ENCODE data around the gene ASL. TPM values are rescaled to one million over a fixed set of nuclear protein-coding genes. Genes with fewer than 3 reads are reported as not detected.

The ASL gene
- polyA plus RNA-seq, 3 donors: 29.7 to 51.6 (median 35.9) TPM

DNA sequence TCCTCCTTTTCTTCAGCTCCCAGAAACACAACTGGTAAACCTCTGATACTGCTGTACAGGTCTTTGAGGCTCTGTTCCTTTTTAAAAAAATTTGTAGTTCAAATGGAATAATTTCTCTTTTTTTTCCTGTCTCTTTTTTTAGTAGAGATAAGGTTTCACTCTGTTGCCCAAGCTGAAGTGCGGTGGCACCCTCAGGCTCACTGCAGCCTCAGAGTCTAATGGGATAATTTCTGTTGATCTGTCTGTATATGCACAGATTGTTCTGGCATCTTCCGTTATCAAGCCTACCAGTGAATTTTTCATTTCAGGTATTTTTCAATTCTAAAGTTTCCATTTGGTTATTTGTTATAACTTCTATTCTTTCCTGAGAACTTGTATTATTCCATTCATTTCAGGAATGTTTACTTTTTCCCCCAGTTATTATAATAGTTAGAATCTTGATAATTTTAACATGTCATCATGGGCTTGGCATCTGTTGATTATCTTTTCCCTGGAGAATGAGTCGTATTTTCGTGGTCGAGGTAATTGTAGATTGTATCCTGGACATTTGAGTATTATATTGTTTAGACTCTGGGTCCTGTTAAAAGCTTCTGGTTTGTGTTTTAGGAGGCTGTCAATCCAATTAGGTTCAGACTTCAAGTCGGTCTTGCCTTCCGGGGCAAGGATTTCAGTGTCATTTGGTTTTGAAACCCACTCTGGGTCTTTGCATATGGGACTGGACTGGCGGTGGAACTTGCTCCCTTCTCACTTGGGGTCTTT, 63.6 kb downstream of the ASL start:
- Histone ChIP-seq H3K4me1 (ENCODE audit: control insufficient read depth in 1 of 2, insufficient read depth in 2 of 2, low read length in 2 of 2) (no peaks in the 10 kb centered on the region), H3K36me3 (replicated peaks in 1 of 2; ENCODE audit: control insufficient read depth in 1 of 2, insufficient read depth in 2 of 2, low read length in 2 of 2) (peaks cover 84 to 94% of the 10 kb centered on the region in 2 donors), H2AFZ (ENCODE audit: insufficient read depth, low read depth, low read length, poor library complexity, severe bottlenecking) (no peak overlapping the region), H3K27ac (ENCODE audit: low read depth in 1 of 2, low read length in 2 of 2) (peak overlapping the region in 1 of 2 donors; percentile 26), H3K9me3 (replicated peaks in 1 of 2; ENCODE audit: control insufficient read depth in 1 of 2, insufficient read depth in 1 of 2, low read length in 2 of 2) (no peaks in the 10 kb centered on the region), H3K4me2 (replicated peaks; ENCODE audit: extremely low read depth, low read length, poor library complexity, severe bottlenecking) (no peak overlapping the region), H3K79me2 (ENCODE audit: insufficient read depth, low read length) (peaks cover 29% of the 10 kb centered on the region), H4K20me1 (ENCODE audit: insufficient read depth, low read length) (peaks cover 44% of the 10 kb centered on the region), H3K27me3 (ENCODE audit: control insufficient read depth in 2 of 2, insufficient read depth in 2 of 2, low read length in 2 of 2) (no peaks in the 10 kb centered on the region), H3K9ac (ENCODE audit: insufficient read depth, low read length, poor library complexity, severe bottlenecking) (no peak overlapping the region), H3K4me3 (replicated peaks in 1 of 3; ENCODE audit: low read depth in 2 of 3, low read length in 3 of 3) (no peak overlapping the region)
- Mint-ChIP-seq H3K27me3 (ENCODE audit: low read depth in 3 of 3) (peaks cover 0 to 1% (median 0%) of the 10 kb centered on the region in 3 donors), H3K4me1 (no peaks in the 10 kb centered on the region), H3K36me3 (peaks cover 83 to 95% of the 10 kb centered on the region in 2 donors), H3K27ac (peak overlapping the region in 3 of 7 donors; percentile 5 to 74 (median 51)), H3K9me3 (no peaks in the 10 kb centered on the region), H3K4me3 (no peak overlapping the region)
- intact Hi-C loops (cut with micrococcal nuclease): no loop called here
- TF ChIP-seq, protein P1, sequence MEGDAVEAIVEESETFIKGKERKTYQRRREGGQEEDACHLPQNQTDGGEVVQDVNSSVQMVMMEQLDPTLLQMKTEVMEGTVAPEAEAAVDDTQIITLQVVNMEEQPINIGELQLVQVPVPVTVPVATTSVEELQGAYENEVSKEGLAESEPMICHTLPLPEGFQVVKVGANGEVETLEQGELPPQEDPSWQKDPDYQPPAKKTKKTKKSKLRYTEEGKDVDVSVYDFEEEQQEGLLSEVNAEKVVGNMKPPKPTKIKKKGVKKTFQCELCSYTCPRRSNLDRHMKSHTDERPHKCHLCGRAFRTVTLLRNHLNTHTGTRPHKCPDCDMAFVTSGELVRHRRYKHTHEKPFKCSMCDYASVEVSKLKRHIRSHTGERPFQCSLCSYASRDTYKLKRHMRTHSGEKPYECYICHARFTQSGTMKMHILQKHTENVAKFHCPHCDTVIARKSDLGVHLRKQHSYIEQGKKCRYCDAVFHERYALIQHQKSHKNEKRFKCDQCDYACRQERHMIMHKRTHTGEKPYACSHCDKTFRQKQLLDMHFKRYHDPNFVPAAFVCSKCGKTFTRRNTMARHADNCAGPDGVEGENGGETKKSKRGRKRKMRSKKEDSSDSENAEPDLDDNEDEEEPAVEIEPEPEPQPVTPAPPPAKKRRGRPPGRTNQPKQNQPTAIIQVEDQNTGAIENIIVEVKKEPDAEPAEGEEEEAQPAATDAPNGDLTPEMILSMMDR (IDR thresholded peaks at IDR 0.05): no peak
- WGBS (ENCODE audit: insufficient coverage): 100% methylated on average over 4 of the region's 8 CpGs
- DNase-seq: no peak

DNA sequence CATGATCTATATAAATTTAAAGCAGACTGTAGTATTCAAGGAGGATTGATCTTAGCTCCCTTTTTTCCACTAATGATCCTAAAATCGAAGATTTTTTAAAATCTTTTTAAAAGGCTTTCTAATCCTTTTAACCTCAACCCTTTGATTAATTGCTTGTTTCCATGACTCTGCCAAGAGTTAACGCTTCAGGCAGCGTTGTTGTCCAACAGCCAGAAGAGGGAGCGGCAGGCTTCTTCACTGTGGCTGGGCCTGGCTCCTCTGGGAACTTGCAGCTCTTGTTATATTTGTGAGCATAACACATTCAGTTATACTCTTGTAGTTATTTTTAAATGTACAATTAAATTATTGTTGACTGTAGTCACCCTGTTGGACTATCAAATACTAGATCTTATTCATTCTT, 65.3 kb downstream of the ASL start:
- H3K27ac ChIP-seq (ENCODE audit: low read depth in 1 of 2, low read length in 2 of 2): no peak overlapping the region
- peaks cover 0 to 1% (median 0%) of the 10 kb centered on the region in 3 donors for H3K27me3 Mint-ChIP-seq (ENCODE audit: low read depth in 3 of 3)
- H3K4me1 Mint-ChIP-seq: no peaks in the 10 kb centered on the region
- H3K9ac ChIP-seq (ENCODE audit: insufficient read depth, low read length, poor library complexity, severe bottlenecking): no peak overlapping the region
- no peak overlapping the region for H3K27ac Mint-ChIP-seq
- intact Hi-C loops (cut with micrococcal nuclease): no loop called here
- no peaks in the 10 kb centered on the region for H3K27me3 ChIP-seq (ENCODE audit: control insufficient read depth in 2 of 2, insufficient read depth in 2 of 2, low read length in 2 of 2)
- H3K9me3 Mint-ChIP-seq: no peaks in the 10 kb centered on the region
- no peak for DNase-seq
- peaks cover 87 to 94% of the 10 kb centered on the region in 2 donors for H3K36me3 ChIP-seq (replicated peaks in 1 of 2; ENCODE audit: control insufficient read depth in 1 of 2, insufficient read depth in 2 of 2, low read length in 2 of 2)
- no peaks in the 10 kb centered on the region for H3K9me3 ChIP-seq (replicated peaks in 1 of 2; ENCODE audit: control insufficient read depth in 1 of 2, insufficient read depth in 1 of 2, low read length in 2 of 2)
- WGBS (ENCODE audit: insufficient coverage): 89% methylated on average over 4 of the region's 4 CpGs
- H3K4me2 ChIP-seq (replicated peaks; ENCODE audit: extremely low read depth, low read length, poor library complexity, severe bottlenecking): no peak overlapping the region
- TF ChIP-seq, protein P1 (IDR thresholded peaks at IDR 0.05): no peak
- peaks cover 29% of the 10 kb centered on the region for H3K79me2 ChIP-seq (ENCODE audit: insufficient read depth, low read length)
- peaks cover 53% of the 10 kb centered on the region for H4K20me1 ChIP-seq (ENCODE audit: insufficient read depth, low read length)
- no peaks in the 10 kb centered on the region for H3K4me1 ChIP-seq (ENCODE audit: control insufficient read depth in 1 of 2, insufficient read depth in 2 of 2, low read length in 2 of 2)
- H3K4me3 Mint-ChIP-seq: no peak overlapping the region
- H2AFZ ChIP-seq (ENCODE audit: insufficient read depth, low read depth, low read length, poor library complexity, severe bottlenecking): no peak overlapping the region
- H3K36me3 Mint-ChIP-seq: peaks cover 84 to 95% of the 10 kb centered on the region in 2 donors
- no peak overlapping the region for H3K4me3 ChIP-seq (replicated peaks in 1 of 3; ENCODE audit: low read depth in 2 of 3, low read length in 3 of 3)
